ENCODE results near the gene KRT9. TPM values are rescaled to one million over a fixed set of nuclear protein-coding genes. Genes with fewer than 3 reads are reported as not detected.

KRT9 gene
- total RNA-seq, 6 donors from 2014 or later: not detected

DNA sequence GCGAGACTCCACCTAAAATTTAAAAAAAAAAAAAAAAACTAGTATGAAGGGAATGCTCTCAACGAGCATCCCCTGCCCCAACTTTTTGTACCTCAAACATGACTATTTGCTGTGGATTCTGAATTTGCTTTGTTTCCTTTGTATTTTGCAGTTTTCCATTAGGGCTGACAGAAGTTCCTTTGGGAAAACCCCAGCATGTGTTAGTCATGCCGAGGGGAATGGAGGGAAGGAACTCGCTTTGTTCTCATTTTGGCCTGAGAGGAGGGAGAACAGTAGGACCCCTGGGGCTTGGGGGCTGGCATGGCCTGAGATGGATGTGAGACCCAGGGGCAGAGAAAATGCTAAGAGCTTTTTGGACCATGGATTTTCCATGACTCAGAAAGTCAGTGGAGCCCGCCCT, 20.5 kb downstream of the KRT9 start:
- H3K36me3 ChIP-seq: no peaks in the 10 kb centered on the region
- no peak for DNase-seq
- peaks cover 15 to 19% (median 17%) of the 10 kb centered on the region in 4 donors for H3K4me1 ChIP-seq
- H3K27ac ChIP-seq: no peak overlapping the region
- ATAC-seq (ENCODE audit: low FRiP score in 2 of 2): no peak
- no peaks in the 10 kb centered on the region for H3K27me3 ChIP-seq
- 64 to 70% methylated on average over 5 of the region's 5 CpGs for WGBS, 2 donors
- TF ChIP-seq, protein P1, sequence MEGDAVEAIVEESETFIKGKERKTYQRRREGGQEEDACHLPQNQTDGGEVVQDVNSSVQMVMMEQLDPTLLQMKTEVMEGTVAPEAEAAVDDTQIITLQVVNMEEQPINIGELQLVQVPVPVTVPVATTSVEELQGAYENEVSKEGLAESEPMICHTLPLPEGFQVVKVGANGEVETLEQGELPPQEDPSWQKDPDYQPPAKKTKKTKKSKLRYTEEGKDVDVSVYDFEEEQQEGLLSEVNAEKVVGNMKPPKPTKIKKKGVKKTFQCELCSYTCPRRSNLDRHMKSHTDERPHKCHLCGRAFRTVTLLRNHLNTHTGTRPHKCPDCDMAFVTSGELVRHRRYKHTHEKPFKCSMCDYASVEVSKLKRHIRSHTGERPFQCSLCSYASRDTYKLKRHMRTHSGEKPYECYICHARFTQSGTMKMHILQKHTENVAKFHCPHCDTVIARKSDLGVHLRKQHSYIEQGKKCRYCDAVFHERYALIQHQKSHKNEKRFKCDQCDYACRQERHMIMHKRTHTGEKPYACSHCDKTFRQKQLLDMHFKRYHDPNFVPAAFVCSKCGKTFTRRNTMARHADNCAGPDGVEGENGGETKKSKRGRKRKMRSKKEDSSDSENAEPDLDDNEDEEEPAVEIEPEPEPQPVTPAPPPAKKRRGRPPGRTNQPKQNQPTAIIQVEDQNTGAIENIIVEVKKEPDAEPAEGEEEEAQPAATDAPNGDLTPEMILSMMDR (IDR thresholded peaks at IDR 0.05): no peak
- TF ChIP-seq EP300 (IDR thresholded peaks at IDR 0.05) (no peak), POLR2A (IDR thresholded peaks at IDR 0.05) (no peak), POLR2AphosphoS5 (IDR thresholded peaks at IDR 0.05) (no peak)
- no peak overlapping the region for H3K4me3 ChIP-seq
- H3K9me3 ChIP-seq: no peaks in the 10 kb centered on the region

DNA sequence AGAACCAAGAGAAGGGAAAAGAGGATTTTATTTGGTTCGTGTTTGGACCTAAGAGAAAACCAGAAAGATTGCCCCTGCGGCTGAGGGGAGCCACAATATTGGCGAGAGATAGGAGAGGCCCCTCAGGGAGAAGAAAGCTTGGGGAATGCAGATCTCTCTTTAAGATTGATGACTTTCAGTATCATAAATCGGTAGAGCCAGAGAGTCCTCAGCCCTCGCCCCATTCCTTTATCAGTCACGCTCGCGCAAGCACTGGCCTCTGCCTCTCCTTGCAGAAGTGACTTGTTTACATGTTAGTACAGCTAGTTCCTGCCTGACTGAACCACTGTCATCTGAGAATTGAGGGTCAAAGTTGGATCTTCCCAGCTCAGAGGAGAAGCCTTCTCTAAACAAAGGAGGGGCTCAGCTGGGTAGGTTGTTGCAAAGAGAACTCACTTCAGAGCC, 22.2 kb downstream of the KRT9 start:
- H3K36me3 ChIP-seq: no peaks in the 10 kb centered on the region
- H3K27ac ChIP-seq: peak overlapping the region in 1 of 4 donors; percentile 81
- no peaks in the 10 kb centered on the region for H3K27me3 ChIP-seq
- H3K4me3 ChIP-seq: no peak overlapping the region
- ATAC-seq (ENCODE audit: low FRiP score in 2 of 2) (no peak), DNase-seq (peak in 1 of 2 donors; percentile 87)
- WGBS, 2 donors: 51 to 59% methylated on average over 8 of the region's 8 CpGs
- peaks cover 15 to 19% (median 17%) of the 10 kb centered on the region in 4 donors for H3K4me1 ChIP-seq
- TF ChIP-seq, protein P1 (IDR thresholded peaks at IDR 0.05): no peak
- TF ChIP-seq EP300 (IDR thresholded peaks at IDR 0.05): peak in 1 of 4 donors; percentile 84
- no peak for TF ChIP-seq POLR2A (IDR thresholded peaks at IDR 0.05)
- peak in 1 of 2 donors; percentile 18 for TF ChIP-seq POLR2AphosphoS5 (IDR thresholded peaks at IDR 0.05)
- no peaks in the 10 kb centered on the region for H3K9me3 ChIP-seq

DNA sequence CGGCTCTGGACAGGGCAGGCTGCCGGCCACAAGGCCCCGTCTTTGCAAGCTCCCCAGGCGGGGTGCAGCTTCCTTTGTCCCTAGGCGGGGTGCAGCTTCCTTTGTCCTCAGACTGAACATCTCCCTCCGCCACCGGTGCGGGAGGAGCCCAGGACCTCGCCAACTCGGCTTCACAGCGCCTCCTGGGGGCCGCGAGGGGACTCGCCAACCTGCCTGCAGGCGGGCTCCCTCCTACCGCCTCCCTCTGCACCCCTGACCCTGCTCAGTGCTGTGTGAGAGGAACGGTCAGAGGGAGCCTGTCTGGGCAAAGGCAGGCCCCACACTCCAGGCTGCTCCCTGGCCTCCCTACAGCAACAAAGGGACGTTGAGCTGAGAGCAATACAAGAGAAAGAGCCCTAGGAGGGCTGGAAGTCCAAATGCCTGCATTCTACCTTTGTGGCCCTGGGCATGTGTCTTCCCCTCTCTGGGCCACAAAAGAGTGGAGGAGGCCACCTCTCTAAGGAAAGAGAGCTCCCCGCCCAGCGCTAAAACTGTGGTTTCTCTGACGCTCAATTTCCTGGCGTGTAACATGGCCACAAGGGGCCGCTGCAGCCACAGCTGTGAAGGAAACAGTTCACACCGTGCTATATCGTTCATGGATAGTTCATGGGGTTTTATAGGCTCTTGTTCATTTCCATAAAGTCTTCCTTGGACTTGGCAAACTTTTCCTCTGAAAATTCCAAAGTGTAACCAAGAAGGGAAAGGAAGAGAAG, 22.8 kb downstream of the KRT9 start:
- WGBS, 2 donors: 2 to 3% methylated on average over 19 to 25 of the region's 25 CpGs
- Histone ChIP-seq H3K4me3 (peak overlapping the region in 3 of 4 donors; percentile 4 to 21 (median 8)), H3K27ac (peak overlapping the region in 3 of 4 donors; percentile 15 to 81 (median 36)), H3K9me3 (no peaks in the 10 kb centered on the region), H3K4me1 (peaks cover 15 to 19% (median 17%) of the 10 kb centered on the region in 4 donors), H3K27me3 (no peaks in the 10 kb centered on the region), H3K36me3 (no peaks in the 10 kb centered on the region)
- DNase-seq (peak; percentile 92 to 94), ATAC-seq (ENCODE audit: low FRiP score in 2 of 2) (peak; percentile 91 to 95)
- TF ChIP-seq, protein P1 (IDR thresholded peaks at IDR 0.05): peak; percentile 69 to 93 (median 90)
- TF ChIP-seq POLR2A (IDR thresholded peaks at IDR 0.05) (no peak), EP300 (IDR thresholded peaks at IDR 0.05) (no peak), POLR2AphosphoS5 (IDR thresholded peaks at IDR 0.05) (no peak)

DNA sequence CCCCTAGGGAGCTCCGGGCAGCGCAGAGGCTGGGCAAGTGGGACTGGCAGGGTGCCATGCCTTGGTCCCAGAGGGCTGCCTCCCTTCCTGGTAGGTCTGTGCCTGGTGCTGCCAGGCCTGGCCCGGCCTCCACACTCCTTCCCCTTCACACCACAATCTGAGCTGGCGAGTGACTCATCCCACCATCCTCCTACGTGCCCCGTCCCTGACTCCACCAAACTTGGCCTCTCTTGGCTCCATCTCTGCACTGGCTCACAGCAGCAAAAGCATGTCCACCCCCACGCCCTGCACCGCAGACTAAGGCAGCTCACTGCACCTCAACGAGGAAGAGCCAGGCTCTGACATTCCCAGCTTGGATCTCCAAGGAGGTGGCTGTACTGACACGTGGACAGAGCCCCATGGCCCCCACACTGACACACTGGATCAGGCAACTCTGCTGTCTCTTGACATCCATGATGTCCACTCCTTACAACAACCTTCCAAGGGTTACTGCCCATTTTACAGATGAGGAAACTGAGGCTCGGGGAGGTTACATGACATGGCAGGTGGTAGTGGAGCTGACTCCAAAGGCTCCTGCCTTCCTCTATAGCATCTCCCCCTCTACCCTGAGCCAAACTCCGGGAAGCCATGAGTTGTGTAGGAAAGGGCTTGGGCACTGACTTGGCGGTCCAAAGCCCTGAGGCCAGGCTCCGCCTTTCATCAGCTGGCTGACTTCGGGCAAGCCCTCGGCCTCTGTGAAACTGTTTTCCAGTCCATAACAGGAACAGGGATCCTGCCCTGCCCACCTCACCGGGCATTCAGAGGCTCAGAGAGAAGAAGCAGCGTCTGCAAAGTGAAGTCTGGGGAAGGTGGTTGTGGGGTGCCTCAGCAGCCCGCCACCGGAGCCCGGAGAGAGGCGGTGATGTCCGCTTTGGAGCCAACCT, 23.7 kb downstream of the KRT9 start:
- H3K4me3 ChIP-seq: peak overlapping the region in 3 of 4 donors; percentile 4 to 21 (median 8)
- H3K9me3 ChIP-seq: no peaks in the 10 kb centered on the region

More for the DNA sequence above, 23.7 kb downstream of the KRT9 start:
- Histone ChIP-seq H3K27me3 (no peaks in the 10 kb centered on the region), H3K27ac (peak overlapping the region in 1 of 4 donors; percentile 81), H3K4me1 (peaks cover 15 to 19% (median 17%) of the 10 kb centered on the region in 4 donors), H3K36me3 (no peaks in the 10 kb centered on the region)
- 38 to 43% methylated on average over 11 to 23 of the region's 23 CpGs for WGBS, 2 donors
- DNase-seq: peak in 1 of 2 donors; percentile 62
- peak; percentile 59 to 82 for ATAC-seq (ENCODE audit: low FRiP score in 2 of 2)
- TF ChIP-seq POLR2AphosphoS5 (IDR thresholded peaks at IDR 0.05) (no peak), POLR2A (IDR thresholded peaks at IDR 0.05) (no peak)
- TF ChIP-seq, protein P1 (IDR thresholded peaks at IDR 0.05): peak in 1 of 6 experiments; percentile 9

Measured in upper lobe of left lung (tissue), 6 donors.